NCI-H128 (cell line): ENCODE results near the gene HASPIN.
"Not testable (repeated sequence)": the region's sequence is repeated elsewhere in the genome, so short reads cannot be mapped to it uniquely, and the experiment has no call there.

ENCODE experiments used
- DNase-seq: peaks from one replicate; lab custom pipeline; 2025; ENCODE audit not compliant: unreplicated experiment; lab: John Stamatoyannopoulos, UW

Gene HASPIN

GRCh38 chr17:3734911-3735276, 11.2 kb downstream of the HASPIN start:
- not testable (repeated sequence) for DNase-seq

GRCh38 chr17:3735515-3735914, 11.8 kb downstream of the HASPIN start:
- no peak for DNase-seq

- DNase-seq: peak; percentile 1
These were observed 15.0 kb downstream of the HASPIN start for GRCh38 chr17:3738562-3739295.

GRCh38 chr17:3739422-3740124, 15.9 kb downstream of the HASPIN start:
- no peak for DNase-seq

- DNase-seq: no peak
These were observed 16.9 kb downstream of the HASPIN start for GRCh38 chr17:3740611-3741073.

GRCh38 chr17:3744014-3744413, 20.3 kb downstream of the HASPIN start:
- no peak for DNase-seq

GRCh38 chr17:3745071-3745470, 21.4 kb downstream of the HASPIN start:
- no peak for DNase-seq

- DNase-seq: no peak
These were observed 24.1 kb downstream of the HASPIN start for GRCh38 chr17:3747805-3748204.

- DNase-seq: no peak
These were observed 24.9 kb downstream of the HASPIN start for GRCh38 chr17:3748576-3748975.

- no peak for DNase-seq
These were observed 26.6 kb downstream of the HASPIN start for GRCh38 chr17:3750296-3750695.

- no peak for DNase-seq
These were observed 27.2 kb downstream of the HASPIN start for GRCh38 chr17:3750926-3751325.

- no peak for DNase-seq
These were observed 28.1 kb downstream of the HASPIN start for GRCh38 chr17:3751836-3752235.

GRCh38 chr17:3753624-3754023, 29.9 kb downstream of the HASPIN start:
- no peak for DNase-seq

GRCh38 chr17:3754066-3754457, 30.4 kb downstream of the HASPIN start:
- DNase-seq: no peak

- DNase-seq: peak; percentile 85
These were observed 31.0 kb downstream of the HASPIN start for GRCh38 chr17:3754458-3755334.

GRCh38 chr17:3755335-3756030, 31.8 kb downstream of the HASPIN start:
- DNase-seq: no peak

- no peak for DNase-seq
These were observed 36.0 kb downstream of the HASPIN start for GRCh38 chr17:3759597-3760216.

- no peak for DNase-seq
These were observed 37.6 kb downstream of the HASPIN start for GRCh38 chr17:3761036-3761917.

GRCh38 chr17:3761918-3762380, 38.2 kb downstream of the HASPIN start:
- no peak for DNase-seq
